GM12872 (cell line): ENCODE results near the gene MLXIPL.

Source experiments
- CTCF ChIP-seq: IDR thresholded peaks from 3 replicates; pipeline ENCODE4 v1.5.1; 2011; ENCODE audit warnings: low read depth, mild to moderate bottlenecking, low read length, moderate library complexity; ENCODE audit not compliant: insufficient read depth

MLXIPL gene

GRCh38 chr7:73638911-73639310 lies 14.6 kb upstream of the MLXIPL start:
- TF ChIP-seq CTCF, result no peak

GRCh38 chr7:73635428-73636200 lies 11.3 kb upstream of the MLXIPL start:
- TF ChIP-seq CTCF, result no peak

- TF ChIP-seq CTCF, result no peak
Measured at GRCh38 chr7:73633844-73634243, 9.5 kb upstream of the MLXIPL start.

- no peak for TF ChIP-seq CTCF
Measured at GRCh38 chr7:73633323-73633722, 9.0 kb upstream of the MLXIPL start.

GRCh38 chr7:73631558-73631957 lies 7.2 kb upstream of the MLXIPL start:
- TF ChIP-seq CTCF, result no peak

- no peak for TF ChIP-seq CTCF
Measured at GRCh38 chr7:73628504-73628903, 4.2 kb upstream of the MLXIPL start.

- no peak for TF ChIP-seq CTCF
Measured at GRCh38 chr7:73626814-73627213, 2.5 kb upstream of the MLXIPL start.
